Measurements from ENCODE around the gene NOS2. TPM values are rescaled to one million over a fixed set of nuclear protein-coding genes. Genes with fewer than 3 reads are reported as not detected.
A peak's percentile ranks its signal among the peaks of the same experiment; 100 is the strongest.

The NOS2 gene
- total RNA-seq, 1 experiment from 2014 or later = 0.35 TPM

DNA sequence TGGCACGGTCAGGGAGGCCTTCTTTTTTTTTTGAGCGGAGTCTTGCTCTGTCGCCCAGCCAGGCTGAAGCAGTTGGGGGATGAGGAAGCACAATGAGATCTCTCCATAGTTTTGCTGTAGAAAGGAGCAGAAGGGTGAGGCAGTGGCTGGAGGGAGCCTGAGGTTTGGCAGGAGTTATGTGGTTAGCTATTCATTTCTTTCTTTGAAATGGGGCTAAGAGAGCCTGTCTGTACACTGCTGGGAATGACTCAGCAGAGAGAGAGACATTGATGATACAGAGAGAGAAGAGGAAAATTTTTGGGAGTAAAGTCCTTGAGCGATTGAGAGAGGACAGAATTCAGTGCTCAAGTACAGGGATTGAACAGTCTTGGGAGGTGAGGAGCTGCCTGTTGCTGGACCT, 22.1 kb downstream of the NOS2 start:
- H3K23me2 ChIP-seq (ENCODE audit: insufficient read length, low read depth, low read length, poor library complexity, severe bottlenecking) = no peaks in the 10 kb centered on the region
- H2BK5ac ChIP-seq (ENCODE audit: insufficient read length, low read length) = no peak overlapping the region
- H2AFZ ChIP-seq (ENCODE audit: low read length) = no peak overlapping the region
- Mint-ChIP-seq H3K9me3 (no peaks in the 10 kb centered on the region), H3K27ac (peak overlapping the region in 2 of 3 experiments; percentile 5 to 12; a peak in 4 of 7 replicates), H3K27me3 (ENCODE audit: low read depth) (no peaks in the 10 kb centered on the region; the same call in 1 of the 2 replicates), H3K4me3 (no peak overlapping the region), H3K36me3 (ENCODE audit: insufficient read depth in 1 of 3, low read depth in 3 of 3) (no peaks in the 10 kb centered on the region), H3K4me1 (peaks cover 9 to 13% of the 10 kb centered on the region in 2 experiments)
- WGBS (ENCODE audit: extremely low coverage, insufficient read length, low lambda C conversion rate) = no CpG with 5 or more reads among the region's 4 CpGs
- no peak overlapping the region for H3K9ac ChIP-seq (ENCODE audit: extremely low read depth, insufficient read length, low read length)
- no peaks in the 10 kb centered on the region for H4K20me1 ChIP-seq (ENCODE audit: control insufficient read depth, insufficient read depth, insufficient read length)
- no peak overlapping the region for H3K27ac ChIP-seq (ENCODE audit: insufficient read length, low read depth, low read length)
- no peak overlapping the region for H4K5ac ChIP-seq (ENCODE audit: insufficient read length, low read depth, low read length)
- no peak overlapping the region for H3T11ph ChIP-seq (ENCODE audit: low read length)
- H3K9me3 ChIP-seq (ENCODE audit: control insufficient read depth, low read depth, low read length) = no peaks in the 10 kb centered on the region
- H3K14ac ChIP-seq (ENCODE audit: insufficient read depth, low read length) = no peak overlapping the region
- H3K23ac ChIP-seq (ENCODE audit: insufficient read length, low read depth, low read length) = no peak overlapping the region
- DNase-seq = no peak
- H3K4me1 ChIP-seq (ENCODE audit: insufficient read depth, low read length) = peaks cover 2% of the 10 kb centered on the region; the same call in 1 of the 2 replicates
- H3K18ac ChIP-seq (ENCODE audit: insufficient read length, low read depth, low read length) = no peak overlapping the region
- H2BK20ac ChIP-seq (ENCODE audit: low read depth, low read length, poor library complexity, severe bottlenecking) = no peak overlapping the region
- TF ChIP-seq, protein P1, sequence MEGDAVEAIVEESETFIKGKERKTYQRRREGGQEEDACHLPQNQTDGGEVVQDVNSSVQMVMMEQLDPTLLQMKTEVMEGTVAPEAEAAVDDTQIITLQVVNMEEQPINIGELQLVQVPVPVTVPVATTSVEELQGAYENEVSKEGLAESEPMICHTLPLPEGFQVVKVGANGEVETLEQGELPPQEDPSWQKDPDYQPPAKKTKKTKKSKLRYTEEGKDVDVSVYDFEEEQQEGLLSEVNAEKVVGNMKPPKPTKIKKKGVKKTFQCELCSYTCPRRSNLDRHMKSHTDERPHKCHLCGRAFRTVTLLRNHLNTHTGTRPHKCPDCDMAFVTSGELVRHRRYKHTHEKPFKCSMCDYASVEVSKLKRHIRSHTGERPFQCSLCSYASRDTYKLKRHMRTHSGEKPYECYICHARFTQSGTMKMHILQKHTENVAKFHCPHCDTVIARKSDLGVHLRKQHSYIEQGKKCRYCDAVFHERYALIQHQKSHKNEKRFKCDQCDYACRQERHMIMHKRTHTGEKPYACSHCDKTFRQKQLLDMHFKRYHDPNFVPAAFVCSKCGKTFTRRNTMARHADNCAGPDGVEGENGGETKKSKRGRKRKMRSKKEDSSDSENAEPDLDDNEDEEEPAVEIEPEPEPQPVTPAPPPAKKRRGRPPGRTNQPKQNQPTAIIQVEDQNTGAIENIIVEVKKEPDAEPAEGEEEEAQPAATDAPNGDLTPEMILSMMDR (conservative IDR thresholded peaks at IDR 0.05) = no peak
- no peak overlapping the region for H4K91ac ChIP-seq (ENCODE audit: insufficient read length, low read depth, low read length)
- no peak overlapping the region for H2BK120ac ChIP-seq (ENCODE audit: low read depth, low read length, poor library complexity, severe bottlenecking)
- no peak overlapping the region for H2BK12ac ChIP-seq (ENCODE audit: insufficient read length, low read depth, low read length)
- no peak overlapping the region for H3K4ac ChIP-seq (ENCODE audit: low read depth, low read length)
- no peak overlapping the region for H4K8ac ChIP-seq (replicated peaks; ENCODE audit: insufficient read length, low read depth, low read length)
- no peak overlapping the region for H2BK15ac ChIP-seq (ENCODE audit: low read depth, low read length)
- H2AK5ac ChIP-seq (ENCODE audit: insufficient read length, low read length) = no peak overlapping the region
- H3K27me3 ChIP-seq (ENCODE audit: insufficient read depth, low read length) = no peaks in the 10 kb centered on the region
- H3K56ac ChIP-seq (ENCODE audit: insufficient read length, low read depth, low read length) = no peak overlapping the region
- no peak overlapping the region for H3K4me2 ChIP-seq (ENCODE audit: insufficient read depth, insufficient read length, low read length)
- no peaks in the 10 kb centered on the region for H3K79me1 ChIP-seq (ENCODE audit: insufficient read depth, low read depth, low read length, poor library complexity, severe bottlenecking)
- no peaks in the 10 kb centered on the region for H3K79me2 ChIP-seq (ENCODE audit: insufficient read depth, low read length)

All from H9 (cell line).